NCI-H2171 (cell line): ENCODE results near the gene TMCO4.
"Not testable (repeated sequence)": the region's sequence is repeated elsewhere in the genome, so short reads cannot be mapped to it uniquely, and the experiment has no call there.

Experiments used
- DNase-seq: peaks from one replicate; lab custom pipeline; 2025; lab: John Stamatoyannopoulos, UW

The TMCO4 gene

GRCh38 chr1:19656134-19656779 lies 143.5 kb downstream of the TMCO4 start:
- no peak for DNase-seq

- no peak for DNase-seq
Observed at GRCh38 chr1:19655718-19656080, 144.0 kb downstream of the TMCO4 start.

DNA sequence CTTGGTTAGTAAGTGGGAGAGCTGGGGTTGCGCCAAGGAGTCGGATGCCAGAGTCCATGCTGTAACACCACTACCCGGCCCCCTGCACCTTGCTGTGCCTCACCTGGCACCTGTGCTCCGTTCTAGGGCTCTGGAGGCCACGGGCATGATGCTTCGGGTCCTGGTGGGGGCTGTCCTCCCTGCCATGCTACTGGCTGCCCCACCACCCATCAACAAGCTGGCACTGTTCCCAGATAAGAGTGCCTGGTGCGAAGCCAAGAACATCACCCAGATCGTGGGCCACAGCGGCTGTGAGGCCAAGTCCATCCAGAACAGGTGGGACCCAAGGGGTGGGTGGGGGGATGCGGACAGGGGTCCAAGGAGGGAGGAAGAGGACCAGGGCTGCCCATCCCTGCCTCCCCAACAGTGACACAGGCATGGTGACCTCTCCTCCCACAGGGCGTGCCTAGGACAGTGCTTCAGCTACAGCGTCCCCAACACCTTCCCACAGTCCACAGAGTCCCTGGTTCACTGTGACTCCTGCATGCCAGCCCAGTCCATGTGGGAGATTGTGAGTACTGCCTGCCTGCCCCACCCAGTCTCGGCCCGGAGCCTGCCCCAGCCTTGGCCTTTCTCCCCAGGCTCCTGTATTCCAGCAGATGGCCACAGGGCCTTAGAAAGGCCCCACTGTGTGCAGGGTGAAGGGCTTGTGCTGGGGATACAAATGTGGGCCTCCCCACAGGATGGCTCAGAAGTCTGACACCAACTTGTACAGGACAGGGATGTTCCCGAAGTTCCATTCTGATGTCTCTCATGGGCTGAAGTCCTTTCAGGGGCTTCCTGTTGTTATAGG lies 144.6 kb downstream of the TMCO4 start:
- DNase-seq, result no peak

GRCh38 chr1:19654386-19654785 lies 145.3 kb downstream of the TMCO4 start:
- DNase-seq, result no peak

DNA sequence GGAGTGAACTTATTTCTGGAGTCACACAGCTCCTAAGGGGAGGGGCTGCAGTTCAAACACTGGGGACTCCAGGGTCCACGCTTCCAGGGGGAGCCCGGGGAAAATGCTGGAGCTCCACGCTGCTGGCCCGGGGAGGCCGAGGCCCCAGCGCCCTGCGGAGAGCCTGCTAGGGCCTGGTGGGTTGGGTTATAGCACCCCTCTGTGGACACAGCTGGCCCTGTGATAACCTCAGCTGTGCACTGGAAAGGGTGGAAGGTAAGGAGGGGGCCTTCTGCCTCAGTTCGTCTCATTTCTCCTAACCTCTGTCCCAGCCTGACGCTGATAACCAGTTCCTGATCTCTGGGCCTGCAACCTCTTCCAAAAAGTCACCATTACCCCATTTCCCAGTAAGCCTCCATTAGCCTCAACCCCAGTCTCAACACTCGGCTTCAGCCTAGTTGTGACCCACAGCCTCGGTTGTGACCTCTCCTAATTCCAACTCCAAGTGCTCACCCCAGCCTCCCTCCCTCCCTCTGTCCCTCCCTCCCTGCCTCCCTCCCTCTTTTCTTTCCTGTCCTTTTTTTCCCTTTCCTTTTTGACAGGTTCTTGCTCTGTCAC lies 148.5 kb downstream of the TMCO4 start:
- DNase-seq, result peak; percentile 30

GRCh38 chr1:19650416-19651140 lies 149.1 kb downstream of the TMCO4 start:
- DNase-seq, result no peak

- DNase-seq, result no peak
Observed at GRCh38 chr1:19648689-19649088, 151.0 kb downstream of the TMCO4 start.

DNA sequence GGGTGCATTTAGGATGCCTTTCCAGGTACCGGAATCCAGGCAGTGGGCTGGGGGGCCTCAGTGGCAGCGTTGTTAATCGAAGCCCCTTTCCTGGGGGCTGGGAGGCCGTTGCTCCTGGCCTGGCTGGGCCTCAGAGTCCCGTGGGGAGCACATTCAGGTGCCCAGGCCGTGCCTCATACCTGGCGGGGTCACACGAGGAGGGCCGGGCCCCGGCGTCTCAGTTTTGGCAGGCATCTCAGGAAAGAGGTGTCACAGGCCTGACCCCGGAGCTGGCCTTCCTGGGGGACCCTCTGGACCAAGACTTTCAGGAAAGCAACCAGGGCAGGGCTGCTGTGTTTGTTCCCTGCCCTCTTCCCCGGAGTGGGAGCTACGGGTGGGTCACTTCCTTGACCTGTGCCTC lies 151.5 kb downstream of the TMCO4 start:
- DNase-seq, result no peak

DNA sequence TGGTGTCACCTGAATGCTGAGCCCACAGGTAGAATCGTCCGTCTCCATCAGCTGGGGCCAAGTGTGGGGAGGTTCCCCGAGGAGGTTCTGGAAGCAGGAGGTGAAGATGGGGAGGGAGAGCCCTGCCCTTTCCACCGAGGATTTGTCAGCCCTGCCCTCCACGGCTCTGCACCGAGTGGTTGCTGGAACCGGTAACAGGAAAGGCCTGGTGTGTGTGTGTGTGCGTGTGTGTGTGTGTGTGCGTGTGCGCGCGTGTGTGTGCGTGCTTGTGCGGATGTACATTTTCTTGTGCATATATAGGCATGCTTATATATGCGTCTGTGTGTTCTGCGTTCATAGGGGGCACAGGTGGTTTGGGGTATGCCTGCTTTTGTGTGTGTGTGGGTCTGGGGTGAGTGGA lies 152.1 kb downstream of the TMCO4 start:
- no peak for DNase-seq

GRCh38 chr1:19646377-19647319 lies 153.1 kb downstream of the TMCO4 start:
- no peak for DNase-seq

DNA sequence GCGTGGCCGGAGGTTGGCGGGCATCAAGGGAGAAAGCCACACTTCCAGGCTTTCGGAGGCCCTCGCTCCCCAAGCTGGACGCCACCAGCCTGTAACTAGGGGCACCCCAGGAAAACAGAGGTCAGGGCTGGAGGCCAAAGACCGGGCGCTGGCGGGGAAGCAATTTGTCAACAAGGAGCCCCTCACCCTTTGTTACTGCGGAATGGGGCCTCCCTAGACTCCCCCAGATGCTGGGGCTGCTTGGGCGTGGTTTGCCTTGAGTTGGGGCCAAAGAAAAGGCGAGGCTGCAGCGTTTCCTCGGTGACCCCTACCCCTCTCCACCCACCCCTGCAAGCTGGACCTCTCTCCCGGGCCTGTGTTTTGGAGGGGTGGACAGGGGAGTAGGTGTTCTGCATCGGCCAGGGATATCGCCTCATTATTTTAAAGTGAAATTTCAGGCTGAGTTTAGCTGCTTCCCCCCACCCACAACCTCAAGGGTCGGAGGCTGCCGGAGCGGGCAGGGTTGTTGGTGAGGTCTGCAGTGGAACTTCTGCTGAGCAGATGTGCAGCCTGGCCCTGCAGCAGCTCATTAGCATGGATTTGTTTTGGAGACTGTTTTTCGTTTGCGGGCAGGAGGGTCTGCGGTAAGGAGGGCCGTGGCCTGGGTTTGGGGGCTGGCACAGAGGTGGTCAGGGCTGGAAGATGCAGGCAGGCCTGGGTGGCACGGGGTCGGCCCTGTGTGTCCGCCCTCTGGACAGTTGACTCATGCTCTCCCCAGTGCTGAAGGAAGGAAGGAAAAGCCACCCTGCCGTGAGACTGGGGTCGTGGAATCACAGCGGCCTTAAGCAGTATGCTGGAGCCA lies 154.1 kb downstream of the TMCO4 start:
- DNase-seq, result no peak

DNA sequence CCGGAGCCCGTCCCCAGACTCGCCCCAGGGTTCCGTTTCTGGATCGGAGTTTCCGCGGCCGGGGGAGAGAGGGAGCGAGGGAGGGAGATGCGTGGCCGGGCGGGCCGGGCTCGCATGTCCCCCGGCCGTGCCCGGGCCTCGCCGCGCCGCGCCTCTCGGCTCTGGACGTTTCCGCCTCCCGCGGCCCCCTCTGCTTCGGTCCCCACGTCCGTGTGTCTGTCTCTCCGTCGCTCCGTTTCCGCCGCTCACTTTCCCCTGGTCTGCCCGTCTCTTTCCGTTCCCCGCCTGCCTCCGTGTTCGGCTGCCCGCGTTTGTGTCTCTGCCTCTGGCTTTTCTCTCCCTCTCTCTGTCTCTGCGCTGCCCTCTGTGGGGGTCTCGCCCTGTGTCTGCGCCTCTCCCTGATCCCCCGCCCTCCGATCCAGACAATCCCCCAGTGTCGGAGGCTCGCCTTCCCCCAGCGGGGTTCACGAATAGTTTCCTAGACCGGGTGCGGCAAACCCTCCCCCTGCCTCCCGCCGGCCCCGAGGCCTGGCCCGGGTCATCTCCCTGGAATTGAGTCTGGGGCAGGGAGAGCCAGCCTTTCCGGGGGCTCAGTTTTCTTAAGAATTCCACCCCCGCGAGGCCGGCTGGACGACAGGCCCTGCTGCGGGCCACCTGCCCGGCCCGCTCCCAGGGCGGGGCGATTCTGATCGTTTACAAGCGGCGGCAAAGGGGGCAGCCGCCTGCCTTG lies 154.9 kb downstream of the TMCO4 start:
- DNase-seq, result no peak

DNA sequence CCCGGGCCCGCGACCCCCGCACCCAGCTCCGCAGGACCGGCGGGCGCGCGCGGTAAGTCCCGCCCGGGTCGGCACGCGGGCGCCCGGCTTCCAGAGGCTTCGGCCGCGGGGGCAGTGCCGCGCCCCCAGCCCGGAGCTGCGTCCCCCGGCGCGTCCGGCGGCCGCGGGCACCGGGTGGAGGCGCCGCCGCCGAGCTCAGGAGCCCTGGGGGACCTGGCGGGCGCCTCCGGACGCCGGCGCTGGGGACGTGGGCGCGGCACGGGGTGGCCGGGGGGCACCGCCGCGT lies 155.4 kb downstream of the TMCO4 start:
- no peak for DNase-seq

DNA sequence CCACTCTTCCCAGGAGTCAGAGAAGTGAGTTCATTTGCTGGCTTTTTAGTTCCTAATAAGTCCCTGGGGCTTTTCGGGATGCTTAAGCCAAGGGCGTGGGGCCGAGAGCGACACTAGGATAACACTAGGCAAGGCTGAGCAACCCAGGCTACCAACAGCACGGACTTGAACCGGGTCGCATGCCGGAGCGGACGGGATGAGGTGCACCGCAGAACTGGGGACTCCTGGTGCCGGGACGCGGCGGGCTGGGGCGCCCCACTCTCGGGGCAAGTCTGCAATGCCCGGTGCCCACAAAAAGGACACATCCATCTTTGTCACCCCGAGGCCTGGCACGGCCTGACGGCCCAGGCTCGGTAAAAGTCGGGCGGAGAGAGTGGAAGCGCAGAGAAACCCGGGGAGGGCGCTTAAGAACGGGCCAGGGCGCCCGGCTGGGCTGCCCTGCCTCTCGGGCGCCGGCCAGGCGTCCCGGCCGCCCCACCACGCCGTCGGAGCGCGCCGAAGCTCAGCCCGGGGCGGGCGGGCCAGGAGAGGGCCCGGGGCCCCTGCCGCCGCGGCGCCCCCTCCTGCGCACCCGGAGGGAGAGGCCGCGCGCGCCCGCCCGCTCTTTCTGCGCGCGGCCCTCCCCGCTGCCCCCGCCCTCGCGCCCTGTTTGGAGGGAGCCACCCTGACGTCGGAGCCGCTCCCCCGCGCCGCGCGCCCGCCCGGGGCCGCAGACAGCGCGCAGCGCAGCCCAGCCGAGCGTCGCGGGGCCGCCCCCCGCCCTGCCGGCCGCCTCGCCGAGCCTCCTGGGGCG lies 155.9 kb downstream of the TMCO4 start, which contains the start of gene NBL1:
NBL1 (plus strand) TSS at position 710 of the 793 bp plus-strand sequence. CDS start 10,720 bp downstream, outside the sequence.
- peak; percentile 23 for DNase-seq

GRCh38 chr1:19643121-19643520 lies 156.6 kb downstream of the TMCO4 start:
- no peak for DNase-seq

DNA sequence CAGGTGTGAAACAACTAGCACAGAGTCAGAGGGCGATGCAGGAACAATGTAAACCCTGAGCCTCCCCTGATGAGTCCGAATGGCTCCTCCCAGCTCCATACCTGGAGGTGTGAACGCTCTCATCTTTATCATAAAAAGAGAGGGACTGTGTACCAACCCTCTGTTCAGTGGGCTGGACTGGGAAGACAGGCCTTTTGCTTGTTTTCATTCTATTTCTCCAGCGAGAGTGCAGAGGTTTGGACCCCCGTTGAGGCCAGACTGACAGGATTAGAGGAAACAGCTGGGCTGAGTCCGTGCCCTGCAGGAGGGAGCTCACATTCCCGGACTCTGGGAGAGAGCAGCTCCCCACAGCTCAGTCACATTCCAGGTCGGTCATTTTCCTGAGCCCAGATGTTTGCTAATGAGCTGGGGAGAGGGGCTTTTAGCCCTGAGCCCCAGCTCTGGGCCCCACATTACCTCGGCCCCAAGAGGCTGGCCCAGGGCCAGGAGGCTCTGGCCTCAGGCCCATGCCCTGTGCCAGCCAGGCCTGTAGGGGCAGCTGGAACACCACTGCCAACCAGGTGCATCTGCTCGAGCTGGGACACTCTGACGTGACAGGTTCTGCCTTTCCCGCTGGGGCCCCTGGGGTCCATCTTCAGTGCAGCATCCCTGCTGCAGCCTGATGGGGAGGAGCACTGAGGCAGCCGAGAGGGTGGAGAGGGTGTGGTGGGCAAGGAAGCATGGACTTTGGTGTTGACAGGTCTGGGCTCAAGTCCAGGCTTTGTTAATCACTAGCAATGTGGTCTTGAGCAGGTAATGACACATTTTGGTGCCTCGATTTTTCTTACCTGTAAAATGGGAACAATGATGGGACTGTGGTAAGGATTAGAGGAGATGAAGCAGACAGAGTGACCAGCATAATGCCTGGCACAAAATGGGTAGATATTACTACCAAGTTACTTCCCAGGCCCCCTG lies 159.1 kb downstream of the TMCO4 start:
- DNase-seq, result peak; percentile 20

DNA sequence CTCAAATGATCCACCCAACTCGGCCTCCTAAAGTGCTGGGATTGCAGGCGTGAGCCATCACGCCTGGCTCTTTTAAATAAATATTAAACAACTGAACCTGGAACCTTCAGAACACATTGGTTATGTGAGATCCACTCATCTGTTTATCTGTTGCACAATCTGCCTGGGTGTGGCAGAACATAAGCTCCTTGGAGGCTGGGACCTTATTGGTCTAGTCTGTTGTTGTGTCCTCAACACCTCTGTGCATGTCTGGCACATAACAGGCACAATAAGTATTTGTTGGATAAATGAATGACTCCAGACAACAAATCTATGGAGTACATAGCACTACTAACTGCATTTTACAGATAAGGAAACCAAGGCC lies 159.7 kb downstream of the TMCO4 start:
- DNase-seq, result no peak

GRCh38 chr1:19639228-19639627 lies 160.5 kb downstream of the TMCO4 start:
- DNase-seq, result not testable (repeated sequence)
